ENCODE results near the gene GBP2.
"Not testable (repeated sequence)": the region's sequence is repeated elsewhere in the genome, so short reads cannot be mapped to it uniquely, and the experiment has no call there.

The GBP2 gene

GRCh38 chr1:89125913-89126580 is at the start of gene GBP2:
Gene GBP2 (minus strand): TSS chr1:89126114. CDS start chr1:89121966, 4,148 bp downstream.
- peak; percentile 74 for DNase-seq

DNA sequence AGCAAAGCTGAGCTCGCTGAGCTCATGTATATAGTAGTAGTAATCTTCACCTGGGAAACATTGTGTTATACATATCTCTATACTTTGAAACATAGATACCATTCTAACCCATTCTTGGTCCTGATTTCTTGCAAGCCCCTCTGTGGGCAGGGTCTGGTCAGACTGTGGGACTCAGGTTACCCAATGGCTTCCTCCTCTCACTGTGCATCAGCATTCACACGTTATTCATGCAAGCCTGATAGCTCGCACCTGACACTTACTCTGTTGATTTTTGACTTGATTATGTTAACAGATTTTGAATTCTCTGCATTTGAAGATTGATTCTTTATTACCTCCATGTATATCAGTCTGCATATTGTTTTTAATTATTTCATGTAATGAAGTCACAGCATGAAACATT is 48.6 kb upstream of the GBP2 start:
- DNase-seq: no peak

- no peak for DNase-seq
These were observed 46.7 kb upstream of the GBP2 start for GRCh38 chr1:89172468-89173143.

- DNase-seq: no peak
These were observed 45.1 kb upstream of the GBP2 start for GRCh38 chr1:89171067-89171438.

DNA sequence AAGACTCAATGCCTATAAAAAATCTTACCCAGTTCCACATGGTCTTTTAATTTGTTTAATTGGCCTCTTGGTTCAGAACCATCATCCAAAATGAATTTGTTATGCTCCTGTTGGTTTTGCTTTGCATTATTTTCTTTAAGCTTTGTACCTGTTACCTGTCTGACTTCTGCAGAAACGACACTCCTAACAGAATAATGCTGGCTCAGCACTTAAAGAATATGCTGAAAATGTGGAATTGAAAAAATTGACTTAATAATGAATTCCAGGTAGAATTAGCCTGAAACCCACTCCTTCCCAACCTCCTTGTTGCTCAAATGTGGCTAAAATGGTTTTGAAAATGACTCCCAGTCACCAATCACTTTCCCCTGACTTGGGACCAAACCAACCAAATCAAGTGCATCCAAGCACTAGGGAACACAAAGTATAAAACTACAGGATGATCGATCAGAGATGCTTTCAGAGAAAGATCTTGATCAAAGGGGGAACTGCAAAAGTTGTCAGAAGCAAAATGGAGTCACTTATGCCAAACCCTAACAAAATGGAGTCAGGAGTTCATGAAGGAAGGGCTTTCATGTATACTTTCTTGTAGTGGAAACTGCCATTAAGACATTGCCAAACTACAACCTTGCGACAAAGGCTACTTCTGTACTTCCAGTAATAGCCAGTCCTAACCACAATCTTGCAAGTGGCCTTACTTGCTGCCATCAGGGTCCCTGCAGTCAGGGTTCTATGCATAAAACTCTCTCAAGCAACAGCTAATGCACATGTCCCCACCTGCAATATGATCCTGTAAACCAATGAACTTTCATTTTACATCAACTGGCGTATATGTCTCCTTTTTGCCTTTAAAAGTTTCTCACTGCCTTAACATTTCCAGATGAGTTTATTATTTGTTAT is 44.5 kb upstream of the GBP2 start:
- DNase-seq: no peak

GRCh38 chr1:89169166-89169565 is 43.3 kb upstream of the GBP2 start:
- no peak for DNase-seq

GRCh38 chr1:89167590-89168230 is 41.8 kb upstream of the GBP2 start:
- DNase-seq: no peak

DNA sequence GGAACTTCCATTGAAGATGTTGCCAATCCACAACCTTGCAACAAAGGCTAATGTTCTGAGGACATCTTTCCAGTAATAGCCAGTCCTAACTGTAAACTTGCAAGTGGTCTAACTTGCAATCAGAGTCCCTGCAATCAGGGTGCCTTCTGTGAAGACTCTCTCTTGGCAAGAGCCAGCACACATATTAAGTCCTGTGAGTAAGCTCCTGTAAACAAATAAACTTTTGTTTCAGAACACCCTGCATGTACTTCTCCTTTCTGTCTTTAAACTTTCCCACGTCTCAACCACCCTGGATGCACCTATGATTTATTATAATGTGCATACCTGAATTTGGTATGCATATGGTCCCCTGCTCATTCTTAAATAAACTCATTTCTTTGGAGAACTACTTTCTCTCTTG is 40.8 kb upstream of the GBP2 start:
- DNase-seq: no peak

GRCh38 chr1:89165811-89166210 is 39.9 kb upstream of the GBP2 start:
- DNase-seq: no peak

DNA sequence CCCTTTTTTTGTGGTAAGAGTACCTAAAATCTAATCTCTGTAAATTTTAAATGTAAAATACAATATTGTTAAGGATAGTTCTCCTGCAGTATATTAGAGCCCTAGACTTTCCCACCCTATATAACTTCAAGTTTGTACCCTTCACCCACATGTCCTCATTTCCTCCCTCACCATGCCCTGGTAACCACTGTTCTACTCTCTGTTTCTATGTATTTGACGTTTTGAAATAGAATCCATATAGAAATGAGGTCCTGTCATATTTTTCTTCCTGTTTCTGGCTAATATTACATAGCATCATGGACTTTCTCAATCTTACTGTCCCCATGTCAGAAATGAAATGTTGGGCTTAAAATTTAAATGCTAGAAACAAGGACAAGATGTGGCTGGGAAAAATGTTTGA is 25.1 kb upstream of the GBP2 start:
- DNase-seq: no peak

DNA sequence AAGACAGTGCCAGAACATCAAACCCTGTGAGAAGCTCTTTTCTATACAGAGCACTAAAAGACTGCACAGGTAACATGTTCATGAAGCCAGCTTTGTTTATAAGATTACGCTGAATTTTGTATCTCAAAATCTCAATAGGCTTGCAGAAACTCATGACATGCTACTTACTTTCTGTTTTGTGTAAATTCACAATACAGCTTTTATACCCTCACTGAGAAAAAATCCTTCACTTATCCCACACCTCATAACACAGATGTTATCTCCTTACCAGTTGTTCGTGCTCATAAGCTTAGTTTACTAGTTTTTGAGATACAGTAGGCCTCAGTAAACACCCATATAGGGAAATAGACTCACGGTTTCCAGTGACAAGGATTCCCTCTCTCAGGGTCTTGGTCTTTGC is 24.1 kb upstream of the GBP2 start:
- DNase-seq: no peak

- DNase-seq: no peak
These were observed 23.3 kb upstream of the GBP2 start for GRCh38 chr1:89149229-89149628.

- no peak for DNase-seq
These were observed 22.1 kb upstream of the GBP2 start for GRCh38 chr1:89147678-89148658.

GRCh38 chr1:89146721-89147120 is 20.8 kb upstream of the GBP2 start:
- no peak for DNase-seq

DNA sequence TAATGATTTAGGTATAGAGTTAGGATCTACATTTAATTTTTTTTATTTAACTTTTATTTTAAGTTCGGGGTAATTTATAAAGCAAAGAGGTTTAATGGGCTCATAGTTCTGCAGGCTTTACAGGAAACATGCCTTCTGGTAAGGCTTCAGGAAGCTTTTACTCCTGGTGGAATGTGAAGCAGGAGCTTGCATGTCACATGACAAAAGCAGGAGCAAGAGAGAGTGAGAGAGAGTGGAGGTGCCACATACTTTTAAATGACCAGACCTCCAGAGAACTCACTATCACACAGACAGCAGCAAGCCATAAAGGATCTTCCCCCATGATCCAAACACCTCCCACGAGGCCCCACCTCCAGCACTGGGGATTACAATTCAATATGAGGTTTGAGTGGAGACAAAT is 17.6 kb upstream of the GBP2 start:
- no peak for DNase-seq

GRCh38 chr1:89142160-89142559 is 16.2 kb upstream of the GBP2 start:
- DNase-seq: no peak

DNA sequence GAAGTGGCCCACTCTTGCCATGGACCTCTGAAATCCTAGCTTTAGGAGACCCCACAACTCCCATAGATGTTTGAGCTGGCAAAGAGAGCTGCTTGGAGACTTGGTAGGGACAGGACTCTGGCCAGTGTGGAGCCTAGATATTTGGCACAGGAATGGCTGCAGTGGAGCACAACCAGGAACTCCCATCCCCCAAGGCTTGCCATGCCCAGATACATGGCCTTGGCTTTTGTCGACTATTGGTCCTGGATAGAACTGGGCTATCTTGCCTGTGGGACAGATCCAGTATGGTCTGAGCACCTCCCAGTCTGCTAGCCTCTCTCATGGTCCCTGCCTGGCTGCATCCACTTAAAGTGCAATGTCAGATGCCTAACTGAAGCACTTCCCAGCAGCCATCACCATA is 7.8 kb upstream of the GBP2 start:
- DNase-seq: no peak

DNA sequence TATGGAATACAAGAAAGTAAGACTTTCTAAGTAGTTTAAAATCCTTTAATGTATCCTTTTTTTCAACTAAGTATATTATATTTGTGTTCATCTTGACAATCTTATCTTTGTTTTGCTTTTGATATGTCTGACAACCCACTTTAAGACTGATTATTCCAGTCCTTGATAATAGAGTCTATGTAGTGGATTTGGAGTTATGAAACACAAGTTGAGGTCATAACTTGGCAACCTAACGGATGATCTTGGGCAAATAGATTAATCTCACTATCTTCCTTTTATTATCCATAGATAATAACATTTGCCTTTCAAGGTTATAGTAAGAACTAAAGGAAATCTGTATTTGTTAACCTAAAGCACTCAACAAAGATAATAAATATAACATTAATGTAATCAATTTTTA is 4.8 kb upstream of the GBP2 start:
- no peak for DNase-seq

DNA sequence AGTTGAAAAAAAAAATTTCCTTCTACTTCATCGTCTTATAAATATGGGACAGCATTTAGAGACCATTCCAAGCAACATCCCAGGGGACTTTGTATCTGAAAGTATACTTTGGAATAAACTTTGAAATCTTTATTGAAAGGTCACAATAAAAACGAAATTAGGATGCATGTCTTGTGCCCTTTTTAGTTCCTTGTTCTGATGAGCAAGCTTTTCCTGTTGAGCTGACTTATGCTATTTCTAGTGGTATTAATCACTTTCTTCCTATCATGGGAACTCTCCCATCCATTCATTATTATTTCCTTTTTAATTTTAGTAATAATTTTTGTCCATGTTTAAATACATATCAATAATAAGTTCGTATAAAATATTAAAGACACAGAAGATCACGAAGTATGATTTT is 4.0 kb upstream of the GBP2 start:
- DNase-seq: no peak

GRCh38 chr1:89128003-89128458 is 2.1 kb upstream of the GBP2 start:
- DNase-seq: not testable (repeated sequence)

DNA sequence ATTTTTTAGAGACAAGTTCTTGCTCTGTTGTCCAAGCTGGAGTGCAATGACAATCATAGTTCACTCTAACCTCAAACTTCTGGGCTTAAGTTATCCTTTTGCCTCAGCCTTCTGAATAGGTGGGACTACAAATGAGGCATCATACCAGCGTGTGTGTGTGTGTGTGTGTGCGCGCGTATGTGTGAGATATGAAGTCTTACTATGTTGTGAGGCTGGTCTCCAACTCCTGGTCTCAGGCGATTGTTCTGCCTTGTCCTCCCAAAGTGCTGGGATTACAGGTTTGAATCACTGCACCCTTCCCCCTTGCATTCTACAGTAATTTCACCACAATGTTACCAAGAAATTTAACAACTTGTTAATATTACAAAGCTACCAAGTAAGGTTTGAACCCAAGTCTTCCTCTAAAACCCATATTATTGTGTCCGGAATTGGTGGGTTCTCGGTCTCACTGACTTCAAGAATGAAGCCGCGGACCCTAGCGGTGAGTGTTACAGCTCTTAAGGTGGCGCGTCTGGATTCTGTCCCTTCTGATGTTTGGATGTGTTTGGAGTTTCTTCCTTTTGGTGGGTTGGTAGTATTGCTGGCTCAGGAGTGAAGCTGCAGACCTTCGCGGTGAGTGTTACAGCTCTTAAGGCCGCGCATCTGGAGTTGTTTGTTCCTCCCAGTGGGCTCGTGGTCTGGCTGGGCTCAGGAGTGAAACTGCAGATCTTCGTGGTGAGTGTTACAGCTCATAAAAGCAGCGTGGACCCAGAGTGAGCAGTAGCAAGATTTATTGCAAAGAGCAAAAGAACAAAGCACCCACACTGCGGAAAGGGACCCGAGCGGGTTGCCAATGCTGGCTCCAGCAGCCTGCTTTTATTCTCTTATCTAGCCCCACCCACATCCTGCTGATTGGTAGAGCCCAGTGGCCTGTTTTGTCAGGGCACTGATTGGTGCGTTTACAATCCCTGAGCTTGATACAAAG is 970 bp upstream of the GBP2 start:
- peak; percentile 91 for DNase-seq

All from CD4-positive, alpha-beta T cell treated with Interleukin-17A for 1 hour (primary cell).